Posterior vena cava (tissue), 2 donors: ENCODE data around the gene AMZ2. TPM values are rescaled to one million over a fixed set of nuclear protein-coding genes. Genes with fewer than 3 reads are reported as not detected.
A peak's percentile ranks its signal among the peaks of the same experiment; 100 is the strongest.
"Not testable (repeated sequence)": the region's sequence is repeated elsewhere in the genome, so short reads cannot be mapped to it uniquely, and the experiment has no call there.

Experiments used
- DNase-seq: peaks from one replicate; pipeline ENCODE4 v3.0.0-alpha.2; 2020; ENCODE audit warnings: low spot score
- intact Hi-C, 2 donors: fragments of 100-400 bp; cut with DNase I; formaldehyde crosslinking; loops; one replicate each; pipeline versions ENCODE4 v1.14.1 to v1.14.2; 2022 to 2023
- total RNA-seq, 2 donors: library from RNA; stranded (reverse); fragmentation: NEBNext Ultra II Directional; extraction: Animal tissue kit (Norgen Biotek cat#: 25700); gene quantifications; one replicate each; pipeline ENCODE4 v1.2.1, GENCODE V29; 2021
- donor health status: DM: yes; HTN: yes; CAD: no.
- donor health status: DM: yes; HTN: yes; CAD: no.

AMZ2 gene
- total RNA-seq, 2 donors from 2014 or later, result 43.4 to 58.9 TPM

GRCh38 chr17:68215453-68215852 lies 32.4 kb upstream of the AMZ2 start:
- intact Hi-C loops, DNase-seq: not testable (repeated sequence)

GRCh38 chr17:68219429-68219828 lies 28.4 kb upstream of the AMZ2 start:
- DNase-seq, intact Hi-C loops: not testable (repeated sequence)

GRCh38 chr17:68220186-68220585 lies 27.7 kb upstream of the AMZ2 start:
- DNase-seq, intact Hi-C loops: not testable (repeated sequence)

GRCh38 chr17:68220786-68221185 lies 27.1 kb upstream of the AMZ2 start:
- DNase-seq, intact Hi-C loops: not testable (repeated sequence)

GRCh38 chr17:68221786-68222185 lies 26.1 kb upstream of the AMZ2 start:
- no peak for DNase-seq
- intact Hi-C loops, result no loop called here

- intact Hi-C loops, result no loop called here
- DNase-seq, result no peak
These were observed 25.2 kb upstream of the AMZ2 start for GRCh38 chr17:68222606-68223005.

- DNase-seq, intact Hi-C loops: not testable (repeated sequence)
These were observed 22.8 kb upstream of the AMZ2 start for GRCh38 chr17:68225055-68225454.

- intact Hi-C loops, DNase-seq: not testable (repeated sequence)
These were observed 19.7 kb upstream of the AMZ2 start for GRCh38 chr17:68228039-68228680.

GRCh38 chr17:68228817-68229570 lies 18.8 kb upstream of the AMZ2 start:
- DNase-seq, result no peak
- intact Hi-C loops, result no loop called here

- intact Hi-C loops, result no loop called here
- DNase-seq, result no peak
These were observed 18.2 kb upstream of the AMZ2 start for GRCh38 chr17:68229619-68230018.

- DNase-seq, result not testable (repeated sequence)
These were observed 16.7 kb upstream of the AMZ2 start for GRCh38 chr17:68231131-68231530.

GRCh38 chr17:68231541-68231940 lies 16.3 kb upstream of the AMZ2 start:
- no peak for DNase-seq
- intact Hi-C loops, result no loop called here

More at GRCh38 chr17:68231131-68231530, 16.7 kb upstream of the AMZ2 start:
- intact Hi-C loops, result not testable (repeated sequence)

- DNase-seq, intact Hi-C loops: not testable (repeated sequence)
These were observed 15.1 kb upstream of the AMZ2 start for GRCh38 chr17:68232741-68233140.

- DNase-seq, intact Hi-C loops: not testable (repeated sequence)
These were observed 13.0 kb upstream of the AMZ2 start for GRCh38 chr17:68234726-68235335.

GRCh38 chr17:68235336-68235791 lies 12.5 kb upstream of the AMZ2 start:
- DNase-seq, intact Hi-C loops: not testable (repeated sequence)

GRCh38 chr17:68237369-68238163 lies 10.3 kb upstream of the AMZ2 start:
- DNase-seq, result peak; percentile 83
- intact Hi-C loops, result not testable (repeated sequence)

- intact Hi-C loops, result no loop called here
- no peak for DNase-seq
These were observed 9.5 kb upstream of the AMZ2 start for GRCh38 chr17:68238164-68238870.

- intact Hi-C loops, result no loop called here
- DNase-seq, result no peak
These were observed 9.0 kb upstream of the AMZ2 start for GRCh38 chr17:68238871-68239253.
